Mucosa of stomach (tissue), 1 donor: ENCODE data around the gene ATG13.

ENCODE experiments used
- H3K27me3 ChIP-seq: one replicate; pipeline ENCODE4 v1.7.0; 2013; ENCODE audit warnings: mild to moderate bottlenecking, low read length; ENCODE audit not compliant: control insufficient read depth, insufficient read depth
- H3K36me3 ChIP-seq: one replicate; pipeline ENCODE4 v1.7.0; 2013; ENCODE audit warnings: low read length; ENCODE audit not compliant: control insufficient read depth, insufficient read depth
- H3K4me1 ChIP-seq: one replicate; pipeline ENCODE4 v1.7.0; 2013; ENCODE audit warnings: mild to moderate bottlenecking, low read length; ENCODE audit not compliant: control insufficient read depth, insufficient read depth
- H3K4me3 ChIP-seq: one replicate; pipeline ENCODE4 v1.7.0; 2013; ENCODE audit warnings: low read length
- H3K9ac ChIP-seq: one replicate; pipeline ENCODE4 v1.7.0; 2013; ENCODE audit warnings: mild to moderate bottlenecking, low read length, moderate library complexity
- H3K9me3 ChIP-seq: one replicate; pipeline ENCODE4 v1.7.0; 2013; ENCODE audit warnings: mild to moderate bottlenecking, low read length, moderate library complexity; ENCODE audit not compliant: control insufficient read depth
- donor health status: Pancreatic carcinoma.

The ATG13 gene

GRCh38 chr11:46612326-46612725 is 5.0 kb upstream of the ATG13 start:
- Histone ChIP-seq H3K9ac (no peak overlapping the region), H3K4me3 (no peak overlapping the region), H3K27me3 (no peaks in the 10 kb centered on the region), H3K36me3 (no peaks in the 10 kb centered on the region), H3K9me3 (no peaks in the 10 kb centered on the region), H3K4me1 (peaks cover 18% of the 10 kb centered on the region)

- Histone ChIP-seq H3K4me1 (peaks cover 23% of the 10 kb centered on the region), H3K9me3 (no peaks in the 10 kb centered on the region), H3K27me3 (no peaks in the 10 kb centered on the region), H3K36me3 (no peaks in the 10 kb centered on the region), H3K9ac (no peak overlapping the region), H3K4me3 (no peak overlapping the region)
Observed at GRCh38 chr11:46615756-46616155, 1.6 kb upstream of the ATG13 start.

GRCh38 chr11:46616551-46617133 is 711 bp upstream of the ATG13 start:
- H3K4me1 ChIP-seq, result peaks cover 18% of the 10 kb centered on the region

GRCh38 chr11:46617972-46618314 is 590 bp downstream of the ATG13 start:
- H3K9me3 ChIP-seq, result no peaks in the 10 kb centered on the region
- peaks cover 18% of the 10 kb centered on the region for H3K4me1 ChIP-seq
- H3K4me3 ChIP-seq, result peak overlapping the region; percentile 66
- H3K9ac ChIP-seq, result peak overlapping the region; percentile 99
- no peaks in the 10 kb centered on the region for H3K27me3 ChIP-seq
- H3K36me3 ChIP-seq, result no peaks in the 10 kb centered on the region

More at GRCh38 chr11:46616551-46617133, 711 bp upstream of the ATG13 start:
- H3K4me3 ChIP-seq, result peak overlapping the region; percentile 66
- H3K36me3 ChIP-seq, result no peaks in the 10 kb centered on the region
- H3K9me3 ChIP-seq, result no peaks in the 10 kb centered on the region
- H3K9ac ChIP-seq, result peak overlapping the region; percentile 99
- no peaks in the 10 kb centered on the region for H3K27me3 ChIP-seq

- no peaks in the 10 kb centered on the region for H3K36me3 ChIP-seq
- peaks cover 18% of the 10 kb centered on the region for H3K4me1 ChIP-seq
- no peaks in the 10 kb centered on the region for H3K9me3 ChIP-seq
- H3K4me3 ChIP-seq, result no peak overlapping the region
- no peaks in the 10 kb centered on the region for H3K27me3 ChIP-seq
- no peak overlapping the region for H3K9ac ChIP-seq
Observed at GRCh38 chr11:46618837-46619236, 1.5 kb downstream of the ATG13 start.

- Histone ChIP-seq H3K9me3 (no peaks in the 10 kb centered on the region), H3K36me3 (peaks cover 11% of the 10 kb centered on the region), H3K9ac (no peak overlapping the region), H3K4me1 (peaks cover 6% of the 10 kb centered on the region), H3K4me3 (no peak overlapping the region), H3K27me3 (no peaks in the 10 kb centered on the region)
Observed at GRCh38 chr11:46625406-46625805, 8.1 kb downstream of the ATG13 start.

- Histone ChIP-seq H3K27me3 (no peaks in the 10 kb centered on the region), H3K4me3 (no peak overlapping the region), H3K9ac (no peak overlapping the region), H3K9me3 (no peaks in the 10 kb centered on the region), H3K36me3 (peaks cover 12% of the 10 kb centered on the region), H3K4me1 (peaks cover 6% of the 10 kb centered on the region)
Observed at GRCh38 chr11:46628961-46629360, 11.6 kb downstream of the ATG13 start.

GRCh38 chr11:46630237-46630636 is 12.9 kb downstream of the ATG13 start:
- H3K36me3 ChIP-seq, result peaks cover 12% of the 10 kb centered on the region
- H3K27me3 ChIP-seq, result no peaks in the 10 kb centered on the region

GRCh38 chr11:46631676-46632075 is 14.3 kb downstream of the ATG13 start:
- no peaks in the 10 kb centered on the region for H3K4me1 ChIP-seq
- no peak overlapping the region for H3K9ac ChIP-seq
- no peaks in the 10 kb centered on the region for H3K27me3 ChIP-seq
- no peak overlapping the region for H3K4me3 ChIP-seq
- H3K36me3 ChIP-seq, result peaks cover 5% of the 10 kb centered on the region
- H3K9me3 ChIP-seq, result no peaks in the 10 kb centered on the region

More at GRCh38 chr11:46630237-46630636, 12.9 kb downstream of the ATG13 start:
- Histone ChIP-seq H3K9me3 (no peaks in the 10 kb centered on the region), H3K4me1 (peaks cover 5% of the 10 kb centered on the region), H3K4me3 (no peak overlapping the region), H3K9ac (no peak overlapping the region)

GRCh38 chr11:46632502-46632901 is 15.1 kb downstream of the ATG13 start:
- no peaks in the 10 kb centered on the region for H3K4me1 ChIP-seq
- no peaks in the 10 kb centered on the region for H3K27me3 ChIP-seq
- H3K9me3 ChIP-seq, result no peaks in the 10 kb centered on the region
- peaks cover 5% of the 10 kb centered on the region for H3K36me3 ChIP-seq
- H3K9ac ChIP-seq, result no peak overlapping the region
- H3K4me3 ChIP-seq, result no peak overlapping the region

- Histone ChIP-seq H3K36me3 (peaks cover 5% of the 10 kb centered on the region), H3K4me1 (no peaks in the 10 kb centered on the region), H3K27me3 (no peaks in the 10 kb centered on the region)
Observed at GRCh38 chr11:46633291-46634217, 16.2 kb downstream of the ATG13 start.

GRCh38 chr11:46635557-46636139 is 18.3 kb downstream of the ATG13 start:
- H3K9me3 ChIP-seq, result no peaks in the 10 kb centered on the region
- H3K36me3 ChIP-seq, result no peaks in the 10 kb centered on the region
- H3K4me3 ChIP-seq, result no peak overlapping the region
- no peaks in the 10 kb centered on the region for H3K27me3 ChIP-seq
- no peak overlapping the region for H3K9ac ChIP-seq
- peaks cover 11% of the 10 kb centered on the region for H3K4me1 ChIP-seq

More at GRCh38 chr11:46633291-46634217, 16.2 kb downstream of the ATG13 start:
- no peak overlapping the region for H3K4me3 ChIP-seq
- H3K9me3 ChIP-seq, result no peaks in the 10 kb centered on the region
- no peak overlapping the region for H3K9ac ChIP-seq
